HG02840 (cell line): ENCODE results near the gene SMIM11.
"Not testable (repeated sequence)": the region's sequence is repeated elsewhere in the genome, so short reads cannot be mapped to it uniquely, and the experiment has no call there.

Source experiments
- ATAC-seq: cut with Tn5 transposase; IDR thresholded peaks from one replicate; pipeline ENCODE4 v1.9.1; 2021; ENCODE audit warnings: mild to moderate bottlenecking, moderate library complexity, moderate number of reproducible peaks; ENCODE audit not compliant: unreplicated experiment, low FRiP score

The SMIM11 gene

DNA sequence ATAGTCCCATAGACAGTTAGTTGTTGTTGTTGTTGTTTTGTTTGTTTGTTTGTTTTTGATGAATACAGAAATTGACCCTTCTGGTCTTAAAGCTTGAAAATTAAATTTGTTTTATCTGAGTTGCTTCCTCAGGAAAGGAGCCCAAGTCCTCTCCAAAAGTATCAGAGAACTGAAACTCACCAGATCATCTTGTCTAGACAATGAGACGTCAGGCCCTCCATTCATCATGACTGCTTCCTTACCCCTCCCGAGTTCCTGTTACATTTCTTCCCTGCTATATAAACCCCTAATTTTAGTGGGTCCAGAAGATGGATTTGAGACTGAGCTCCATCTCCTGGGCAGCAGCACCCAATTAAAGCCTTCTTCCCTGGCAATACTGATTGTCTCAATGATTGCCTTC, 31.4 kb downstream of the SMIM11 start:
- not testable (repeated sequence) for ATAC-seq

GRCh38 chr21:34407294-34407693, 32.0 kb downstream of the SMIM11 start:
- not testable (repeated sequence) for ATAC-seq

- not testable (repeated sequence) for ATAC-seq
Measured at GRCh38 chr21:34417448-34418077, 42.3 kb downstream of the SMIM11 start.

- not testable (repeated sequence) for ATAC-seq
Measured at GRCh38 chr21:34423805-34424204, 48.5 kb downstream of the SMIM11 start, which contains the start of gene SMIM34. TSS of gene SMIM34 (minus strand) at chr21:34423951. CDS start at chr21:34423839, 112 bp downstream.

- not testable (repeated sequence) for ATAC-seq
Measured at GRCh38 chr21:34427339-34427738, 52.0 kb downstream of the SMIM11 start.

GRCh38 chr21:34428441-34428840, 53.1 kb downstream of the SMIM11 start:
- not testable (repeated sequence) for ATAC-seq

DNA sequence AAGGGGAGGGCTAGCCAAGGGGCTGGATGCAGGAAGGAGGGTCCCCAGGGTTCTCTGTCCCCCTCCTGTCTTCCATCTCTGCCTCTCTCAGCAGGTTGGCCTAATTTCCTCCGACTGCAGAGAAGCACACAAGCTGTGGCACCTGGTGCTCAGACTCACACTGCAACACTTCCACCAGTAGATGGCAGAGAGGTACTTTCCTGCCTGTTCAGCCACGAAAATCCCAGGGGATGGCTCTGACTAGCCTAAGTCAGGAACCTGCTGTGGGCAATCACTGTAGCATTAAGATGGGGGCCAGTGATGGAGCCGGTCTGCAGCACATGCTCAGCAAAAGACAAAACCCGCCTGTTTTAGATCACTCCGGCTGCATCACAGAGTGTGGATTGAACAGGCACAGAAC, 54.4 kb downstream of the SMIM11 start:
- not testable (repeated sequence) for ATAC-seq
